Panc1 (cell line): ENCODE results near the gene STIP1. TPM values are rescaled to one million over a fixed set of nuclear protein-coding genes. Genes with fewer than 3 reads are reported as not detected.

Source experiments
- ATAC-seq: fragments of 200-7000 bp; cut with Tn5 transposase; 2 replicates; pipeline ENCODE4 v1.9.1; 2020; ENCODE audit warnings: mild to moderate bottlenecking, moderate library complexity
- BruUV-seq: library from RNA; stranded (reverse); fragments of 400-500 nt; replicated peaks from 2 replicates; lab custom pipeline; 2021; lab: Mats Ljungman, UMichigan
- CTCF ChIA-PET: fragments of 300-600 bp; sonication (Branson Sonifier 250); formaldehyde crosslinking; loops from one replicate; lab custom pipeline; 2022; ENCODE audit warnings: antibody characterized with exemption; lab: Charles Lee
- POLR2A ChIA-PET: fragments of 300-600 bp; sonication (Branson Sonifier 250); formaldehyde crosslinking; loops from one replicate; lab custom pipeline; 2022; ENCODE audit warnings: antibody characterized with exemption; lab: Charles Lee
- DNase-seq: peaks from one replicate; pipeline ENCODE4 v3.0.0-alpha.2; 2010; ENCODE audit warnings: low read depth, low spot score
- H3K27ac ChIP-seq: 2 replicates; pipeline ENCODE4 v1.5.1; 2011; ENCODE audit warnings: mild to moderate bottlenecking, low read length, inconsistent platforms
- H3K27me3 ChIP-seq: fragments of 200-500 bp; sonication (Bioruptor generic); 2 replicates; pipeline ENCODE4 v1.6.0; 2014; ENCODE audit warnings: low read length, inconsistent platforms; ENCODE audit not compliant: control insufficient read depth, insufficient read depth
- H3K36me3 ChIP-seq: fragments of 200-500 bp; sonication (Bioruptor generic); 2 replicates; pipeline ENCODE4 v1.5.1; 2014; ENCODE audit warnings: inconsistent platforms, mild to moderate bottlenecking, low read length, moderate library complexity; ENCODE audit not compliant: control insufficient read depth, insufficient read depth
- H3K4me1 ChIP-seq: 2 replicates; pipeline ENCODE4 v1.5.1; 2011; ENCODE audit warnings: inconsistent platforms, mild to moderate bottlenecking, low read length, moderate library complexity; ENCODE audit not compliant: control insufficient read depth, insufficient read depth
- H3K4me3 ChIP-seq, 2 experiments: 2 replicates each; pipeline ENCODE4 v1.5.1; 2011 to 2012; ENCODE audit warnings: low read depth in 2 of 2, low read length in 2 of 2, mild to moderate bottlenecking in 2 of 2, inconsistent platforms in 1 of 2, moderate library complexity in 1 of 2
- H3K9me3 ChIP-seq: fragments of 200-500 bp; sonication (Bioruptor generic); 2 replicates; pipeline ENCODE4 v1.5.1; 2014; ENCODE audit warnings: low read depth, mild to moderate bottlenecking, inconsistent platforms, low read length, moderate library complexity; ENCODE audit not compliant: control insufficient read depth, insufficient read depth
- POLR2AphosphoS5 ChIP-seq: IDR thresholded peaks from 2 replicates; pipeline ENCODE4 v1.6.1; 2012; ENCODE audit warnings: mild to moderate bottlenecking, low read depth, low read length, moderate library complexity
- SIN3A ChIP-seq: IDR thresholded peaks from 2 replicates; pipeline ENCODE4 v1.6.1; 2012; ENCODE audit warnings: low read depth, mild to moderate bottlenecking, low read length, moderate library complexity, borderline replicate concordance; ENCODE audit not compliant: insufficient read depth
- TCF7L2 ChIP-seq: IDR thresholded peaks from 2 replicates; pipeline ENCODE4 v1.6.1; 2011; ENCODE audit warnings: mild to moderate bottlenecking, low read depth, low read length, inconsistent platforms
- in situ Hi-C: cut with HindIII; loops from 2 replicates; pipeline ENCODE4 v1.10.0; 2016; ENCODE audit warnings: low sequenced_read_pairs, low pct_unique_long_range_greater_than_20kb
- intact Hi-C: fragments of 100-400 bp; cut with micrococcal nuclease; formaldehyde crosslinking; loops from one replicate; pipeline ENCODE4 v1.10.0; 2022; ENCODE audit not compliant: unreplicated experiment
- total RNA-seq: library from RNA; stranded (reverse); gene quantifications from one replicate; pipeline ENCODE4 v1.2.1, GENCODE V29; 2021; ENCODE audit not compliant: unreplicated experiment
- TF ChIP-seq, protein P1 (sequence below), 2 experiments: IDR thresholded peaks; 2 replicates each; pipeline ENCODE4 v1.6.1; 2011 to 2012; ENCODE audit warnings: low read depth in 2 of 2, control low read depth in 1 of 2, low read length in 1 of 2, mild to moderate bottlenecking in 1 of 2, moderate library complexity in 1 of 2; ENCODE audit not compliant: insufficient read depth in 1 of 2
- TF ChIP-seq, protein P2 (sequence below): fragments of 450-650 bp; IDR thresholded peaks from 2 replicates; pipeline ENCODE4 v1.5.1; 2017; ENCODE audit warnings: mild to moderate bottlenecking

STIP1 gene
- total RNA-seq, 1 experiment from 2014 or later: 344 TPM

DNA sequence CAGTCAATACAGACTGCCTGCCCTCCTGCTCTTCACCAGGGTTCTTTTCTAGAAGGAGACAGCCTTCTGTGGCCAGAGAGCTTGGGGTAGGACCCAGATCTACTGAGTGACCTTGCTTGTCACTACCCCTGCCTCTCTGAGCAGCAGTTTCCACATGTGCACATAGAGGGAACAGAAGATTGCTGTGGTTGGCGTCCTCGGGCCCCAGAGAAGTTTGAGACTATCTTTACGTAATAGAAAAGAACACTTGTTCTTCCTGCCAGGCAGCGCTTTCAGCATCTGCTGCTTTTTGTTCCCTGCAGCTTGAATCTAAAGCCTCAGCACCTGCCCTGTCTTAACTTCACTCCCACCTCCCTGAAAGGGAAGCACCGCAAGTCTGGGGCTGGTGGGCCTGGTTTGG is 53.0 kb downstream of the STIP1 start:
- no TSS peak for BruUV-seq
- POLR2A ChIA-PET: interaction anchor here (0.6 kb wide), 1 partner anchor 270 kb away, joined by 3 read pairs; no protein-coding TSS in a partner anchor
- ATAC-seq (no peak), DNase-seq (no peak)
- Histone ChIP-seq H3K4me1 (peaks cover 24% of the 10 kb centered on the region), H3K36me3 (no peaks in the 10 kb centered on the region; the same call in 1 of the 2 replicates), H3K4me3 (no peak overlapping the region), H3K27me3 (no peaks in the 10 kb centered on the region), H3K27ac (no peak overlapping the region), H3K9me3 (no peaks in the 10 kb centered on the region)
- TF ChIP-seq, protein P1, sequence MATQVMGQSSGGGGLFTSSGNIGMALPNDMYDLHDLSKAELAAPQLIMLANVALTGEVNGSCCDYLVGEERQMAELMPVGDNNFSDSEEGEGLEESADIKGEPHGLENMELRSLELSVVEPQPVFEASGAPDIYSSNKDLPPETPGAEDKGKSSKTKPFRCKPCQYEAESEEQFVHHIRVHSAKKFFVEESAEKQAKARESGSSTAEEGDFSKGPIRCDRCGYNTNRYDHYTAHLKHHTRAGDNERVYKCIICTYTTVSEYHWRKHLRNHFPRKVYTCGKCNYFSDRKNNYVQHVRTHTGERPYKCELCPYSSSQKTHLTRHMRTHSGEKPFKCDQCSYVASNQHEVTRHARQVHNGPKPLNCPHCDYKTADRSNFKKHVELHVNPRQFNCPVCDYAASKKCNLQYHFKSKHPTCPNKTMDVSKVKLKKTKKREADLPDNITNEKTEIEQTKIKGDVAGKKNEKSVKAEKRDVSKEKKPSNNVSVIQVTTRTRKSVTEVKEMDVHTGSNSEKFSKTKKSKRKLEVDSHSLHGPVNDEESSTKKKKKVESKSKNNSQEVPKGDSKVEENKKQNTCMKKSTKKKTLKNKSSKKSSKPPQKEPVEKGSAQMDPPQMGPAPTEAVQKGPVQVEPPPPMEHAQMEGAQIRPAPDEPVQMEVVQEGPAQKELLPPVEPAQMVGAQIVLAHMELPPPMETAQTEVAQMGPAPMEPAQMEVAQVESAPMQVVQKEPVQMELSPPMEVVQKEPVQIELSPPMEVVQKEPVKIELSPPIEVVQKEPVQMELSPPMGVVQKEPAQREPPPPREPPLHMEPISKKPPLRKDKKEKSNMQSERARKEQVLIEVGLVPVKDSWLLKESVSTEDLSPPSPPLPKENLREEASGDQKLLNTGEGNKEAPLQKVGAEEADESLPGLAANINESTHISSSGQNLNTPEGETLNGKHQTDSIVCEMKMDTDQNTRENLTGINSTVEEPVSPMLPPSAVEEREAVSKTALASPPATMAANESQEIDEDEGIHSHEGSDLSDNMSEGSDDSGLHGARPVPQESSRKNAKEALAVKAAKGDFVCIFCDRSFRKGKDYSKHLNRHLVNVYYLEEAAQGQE (IDR thresholded peaks at IDR 0.05; ENCODE audit: insufficient read depth in 1 of 2, low read depth in 2 of 2, low read length in 1 of 2): no peak
- TF ChIP-seq, protein P2, sequence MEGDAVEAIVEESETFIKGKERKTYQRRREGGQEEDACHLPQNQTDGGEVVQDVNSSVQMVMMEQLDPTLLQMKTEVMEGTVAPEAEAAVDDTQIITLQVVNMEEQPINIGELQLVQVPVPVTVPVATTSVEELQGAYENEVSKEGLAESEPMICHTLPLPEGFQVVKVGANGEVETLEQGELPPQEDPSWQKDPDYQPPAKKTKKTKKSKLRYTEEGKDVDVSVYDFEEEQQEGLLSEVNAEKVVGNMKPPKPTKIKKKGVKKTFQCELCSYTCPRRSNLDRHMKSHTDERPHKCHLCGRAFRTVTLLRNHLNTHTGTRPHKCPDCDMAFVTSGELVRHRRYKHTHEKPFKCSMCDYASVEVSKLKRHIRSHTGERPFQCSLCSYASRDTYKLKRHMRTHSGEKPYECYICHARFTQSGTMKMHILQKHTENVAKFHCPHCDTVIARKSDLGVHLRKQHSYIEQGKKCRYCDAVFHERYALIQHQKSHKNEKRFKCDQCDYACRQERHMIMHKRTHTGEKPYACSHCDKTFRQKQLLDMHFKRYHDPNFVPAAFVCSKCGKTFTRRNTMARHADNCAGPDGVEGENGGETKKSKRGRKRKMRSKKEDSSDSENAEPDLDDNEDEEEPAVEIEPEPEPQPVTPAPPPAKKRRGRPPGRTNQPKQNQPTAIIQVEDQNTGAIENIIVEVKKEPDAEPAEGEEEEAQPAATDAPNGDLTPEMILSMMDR: no peak
- TF ChIP-seq SIN3A: no peak
- TF ChIP-seq TCF7L2: no peak
- no peak for TF ChIP-seq POLR2AphosphoS5
- CTCF ChIA-PET: no interaction called here
- intact Hi-C loops: no loop called here
- in situ Hi-C loops: no loop called here

DNA sequence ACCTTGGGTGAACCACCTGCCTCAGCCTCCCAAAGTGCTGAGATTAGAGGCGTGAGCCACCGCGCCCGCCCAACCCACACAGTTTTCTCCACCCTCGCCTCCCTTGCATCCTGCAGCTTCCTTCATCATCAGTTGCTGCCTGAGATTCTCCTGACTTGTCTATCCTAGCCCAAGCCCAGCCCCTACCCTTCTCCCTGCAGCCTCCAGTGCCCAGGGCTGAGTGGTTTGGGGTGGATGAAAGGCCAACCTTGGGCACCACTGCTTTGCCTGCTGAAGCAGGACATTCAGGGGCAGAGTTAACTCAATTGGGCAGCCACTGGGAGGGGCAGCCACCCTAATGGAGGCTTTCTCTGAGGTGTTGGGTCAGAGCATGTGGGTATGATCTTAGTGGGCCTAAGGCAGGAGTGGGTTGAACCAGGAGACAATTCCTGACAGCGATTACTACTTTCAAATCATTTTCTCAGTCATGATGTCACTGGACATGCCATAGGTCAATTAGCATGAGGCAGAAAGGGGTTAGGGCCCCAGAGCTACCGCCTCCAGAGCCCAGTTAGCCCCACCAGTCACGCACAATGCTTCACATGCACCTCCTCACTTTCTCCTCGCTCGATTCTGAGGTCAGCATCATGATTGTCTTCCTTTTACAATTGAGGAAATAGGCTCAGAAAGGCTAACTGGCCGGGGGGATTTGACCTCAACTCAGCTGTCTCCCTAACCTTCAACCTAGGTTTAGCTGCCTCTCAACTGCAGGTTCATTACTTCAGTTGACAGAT is 53.9 kb downstream of the STIP1 start:
- in situ Hi-C loops: no loop called here
- POLR2A ChIA-PET: no interaction called here

More for the DNA sequence above, 53.9 kb downstream of the STIP1 start:
- intact Hi-C loops: loop anchor here (10.0 kb wide), 1 partner anchor 65 kb away; the partner anchor contains the start of genes CATSPERZ and ESRRA
- Histone ChIP-seq H3K4me3 (peak overlapping the region; percentile 53 to 59), H3K36me3 (no peaks in the 10 kb centered on the region), H3K27me3 (no peaks in the 10 kb centered on the region), H3K27ac (peak overlapping the region; percentile 97), H3K9me3 (no peaks in the 10 kb centered on the region), H3K4me1 (peaks cover 32% of the 10 kb centered on the region)
- TF ChIP-seq, protein P2: no peak
- TF ChIP-seq POLR2AphosphoS5: no peak
- TF ChIP-seq TCF7L2: no peak
- no TSS peak for BruUV-seq
- ATAC-seq (no peak), DNase-seq (no peak)
- CTCF ChIA-PET: no interaction called here
